NCI-H2107 treated with DMSO at 0.1 percent for 48 hours (cell line): ENCODE data around the gene CELA2B.
"Not testable (repeated sequence)": the region's sequence is repeated elsewhere in the genome, so short reads cannot be mapped to it uniquely, and the experiment has no call there.

Experiments used
- DNase-seq: peaks from one replicate; lab custom pipeline; 2025; ENCODE audit not compliant: unreplicated experiment; lab: John Stamatoyannopoulos, UW

CELA2B gene

DNA sequence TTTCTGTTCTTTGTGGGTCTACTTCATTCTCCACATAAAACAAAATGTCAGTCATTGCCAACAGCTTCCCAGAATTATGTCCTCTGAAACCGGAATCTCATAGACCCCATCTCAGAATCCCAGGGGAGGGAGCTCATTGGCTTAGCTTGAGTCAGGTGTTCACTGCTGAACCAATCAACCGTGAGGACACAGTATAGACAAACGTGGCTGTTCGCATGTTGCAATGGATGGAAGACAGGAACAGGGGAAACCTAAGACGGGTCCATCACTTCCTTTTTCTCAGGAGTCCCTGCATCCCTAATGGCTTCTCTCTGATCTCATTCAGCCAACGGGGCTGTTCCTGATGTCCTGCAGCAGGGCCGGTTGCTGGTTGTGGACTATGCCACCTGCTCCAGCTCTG lies 10.2 kb upstream of the CELA2B start:
- no peak for DNase-seq

DNA sequence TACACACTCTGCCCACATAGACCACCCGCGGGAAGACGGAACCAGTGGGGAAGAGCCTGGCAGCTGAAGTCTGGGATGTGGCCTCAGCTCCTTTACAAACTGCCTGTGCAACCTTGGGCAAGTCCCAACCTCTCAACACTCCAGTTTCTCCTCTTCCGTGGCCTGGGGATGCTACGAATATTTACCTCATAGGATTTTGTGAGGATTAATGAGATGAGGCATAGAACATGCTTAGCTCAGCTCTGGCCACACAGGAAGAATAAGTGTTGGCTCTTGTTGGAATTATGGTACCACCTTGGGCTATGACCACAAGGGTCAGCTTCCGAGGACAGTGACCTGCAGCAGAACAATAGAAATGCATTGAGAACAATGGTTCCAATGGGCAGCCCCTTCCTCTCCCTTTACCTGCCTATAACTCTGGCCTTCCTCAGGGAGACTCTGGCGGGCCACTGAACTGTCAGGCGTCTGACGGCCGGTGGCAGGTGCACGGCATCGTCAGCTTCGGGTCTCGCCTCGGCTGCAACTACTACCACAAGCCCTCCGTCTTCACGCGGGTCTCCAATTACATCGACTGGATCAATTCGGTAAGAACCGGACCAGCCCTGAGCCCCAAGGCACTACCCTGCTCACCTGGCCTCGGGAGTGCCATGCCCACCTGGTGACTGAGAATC lies 8.8 kb upstream of the CELA2B start:
- not testable (repeated sequence) for DNase-seq

DNA sequence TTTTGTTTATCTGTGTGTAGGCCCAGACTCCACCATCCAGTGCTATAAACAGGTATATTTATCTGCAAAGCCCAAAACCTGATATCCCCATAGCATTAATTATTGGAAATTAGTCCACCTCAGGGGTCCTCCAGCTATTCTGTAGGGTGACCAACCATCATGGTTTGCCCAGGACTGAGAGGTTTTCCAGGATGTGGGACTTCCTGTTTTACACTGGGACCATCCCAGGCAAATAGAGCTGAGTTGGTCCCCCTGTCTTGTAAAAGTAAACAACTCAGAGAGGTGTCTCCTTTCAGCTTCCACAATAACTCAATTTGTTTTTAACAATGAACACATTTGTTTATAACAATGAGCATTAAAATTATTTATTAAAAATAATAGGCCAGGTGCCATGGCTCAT lies 7.8 kb upstream of the CELA2B start:
- DNase-seq: no peak

DNA sequence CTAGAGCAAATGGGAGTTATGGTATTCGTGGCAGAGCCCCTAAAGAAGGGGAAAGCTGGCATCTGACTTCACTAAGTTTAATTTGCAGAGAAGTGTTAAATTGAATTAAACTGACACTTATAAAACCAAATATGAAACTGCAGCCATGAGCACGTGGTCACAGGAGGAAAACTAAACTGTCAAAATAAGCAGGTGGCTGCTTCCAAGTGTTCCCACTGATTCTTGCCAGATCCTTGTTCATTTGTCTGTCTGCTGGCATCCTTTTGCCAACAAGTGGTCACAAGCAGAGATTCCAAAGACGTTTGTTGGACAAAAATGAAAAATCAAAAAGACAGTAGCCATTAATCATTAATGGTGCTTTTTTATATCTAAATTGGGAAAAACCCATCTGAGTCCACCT lies 6.5 kb upstream of the CELA2B start:
- no peak for DNase-seq

DNA sequence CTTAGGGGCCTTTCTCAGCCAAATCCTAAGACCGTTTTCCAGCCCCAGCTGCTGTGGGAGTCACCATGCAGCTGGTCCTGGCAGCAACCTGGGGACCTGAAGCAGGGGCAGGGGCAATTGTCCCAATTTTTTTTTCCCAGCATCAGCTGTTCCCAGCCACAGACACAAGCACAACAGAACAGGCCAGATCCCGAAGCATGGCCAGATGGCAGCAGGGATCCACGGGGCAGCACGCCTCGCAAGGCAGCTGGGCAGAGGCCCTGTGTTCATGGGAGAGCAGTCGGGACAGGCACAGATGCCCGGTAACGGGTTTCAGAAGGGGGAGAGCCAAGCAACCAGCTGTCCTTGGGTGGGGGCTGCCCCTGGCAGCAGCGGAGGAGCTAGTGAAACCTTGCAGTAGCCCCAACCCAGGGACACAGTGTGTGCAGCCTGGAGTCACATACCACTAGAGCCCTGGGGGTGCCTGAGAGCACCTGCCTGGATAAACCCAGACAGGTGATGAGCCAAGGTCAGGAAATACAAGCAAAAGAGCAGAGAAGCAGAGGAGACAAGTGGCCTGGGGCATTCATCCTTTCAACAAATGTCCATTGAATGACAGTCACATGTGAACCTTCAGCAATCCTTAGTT lies 6.0 kb upstream of the CELA2B start:
- DNase-seq: not testable (repeated sequence)

DNA sequence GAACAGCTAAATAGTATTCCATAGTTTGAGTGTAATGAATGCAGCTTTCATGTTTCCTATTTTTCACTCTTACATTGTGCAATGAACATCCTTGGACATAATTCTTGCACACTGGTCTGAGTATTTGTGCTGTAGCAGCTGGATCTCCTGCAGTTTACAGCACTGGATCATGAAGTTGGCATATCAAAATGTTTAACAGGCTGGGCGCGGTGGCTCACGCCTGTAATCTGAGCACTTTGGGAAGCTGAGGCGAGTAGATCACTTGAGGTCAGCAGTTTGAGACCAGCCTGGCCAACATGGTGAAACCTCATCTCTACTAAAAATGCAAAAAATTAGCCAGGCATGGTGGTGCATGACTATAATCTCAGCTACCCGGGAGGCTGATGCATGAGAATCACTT lies 4.8 kb upstream of the CELA2B start:
- DNase-seq: not testable (repeated sequence)

DNA sequence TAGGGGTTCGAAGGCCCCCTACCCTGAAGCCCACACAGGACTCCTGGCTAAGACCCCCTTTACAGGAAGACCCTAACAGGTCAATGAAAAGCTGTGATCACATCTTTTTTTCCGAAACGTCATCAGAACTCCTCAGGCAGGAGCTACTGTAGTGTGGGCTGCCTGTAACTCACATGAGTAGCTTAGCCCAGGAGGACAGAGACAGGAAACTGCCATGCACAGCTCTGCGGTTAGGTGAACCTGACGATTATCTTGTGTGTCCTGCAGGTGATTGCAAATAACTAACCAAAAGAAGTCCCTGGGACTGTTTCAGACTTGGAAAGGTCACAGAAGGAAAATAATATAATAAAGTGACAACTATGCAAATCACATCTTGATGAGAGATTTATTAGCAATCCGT lies 4.2 kb upstream of the CELA2B start:
- DNase-seq: not testable (repeated sequence)

DNA sequence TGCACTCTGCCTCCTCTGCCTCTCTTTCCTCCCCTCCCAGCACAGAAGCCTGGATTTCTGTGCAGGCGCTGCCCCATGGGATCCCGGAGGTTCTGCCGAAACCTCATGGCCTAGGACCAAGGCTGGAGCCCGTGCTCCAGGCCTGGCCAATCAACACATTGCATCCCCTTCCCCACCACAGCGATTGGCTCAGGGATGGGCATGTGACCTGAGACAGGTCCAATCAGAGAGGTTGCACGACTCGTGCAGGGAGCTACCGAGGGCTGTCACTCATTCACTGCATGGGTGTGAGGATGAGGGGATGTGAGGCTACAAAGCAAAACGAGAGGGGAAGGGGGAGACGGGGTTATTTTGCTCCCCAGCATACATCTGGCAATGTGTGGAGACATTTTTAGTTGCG lies 3.3 kb upstream of the CELA2B start:
- DNase-seq: no peak

DNA sequence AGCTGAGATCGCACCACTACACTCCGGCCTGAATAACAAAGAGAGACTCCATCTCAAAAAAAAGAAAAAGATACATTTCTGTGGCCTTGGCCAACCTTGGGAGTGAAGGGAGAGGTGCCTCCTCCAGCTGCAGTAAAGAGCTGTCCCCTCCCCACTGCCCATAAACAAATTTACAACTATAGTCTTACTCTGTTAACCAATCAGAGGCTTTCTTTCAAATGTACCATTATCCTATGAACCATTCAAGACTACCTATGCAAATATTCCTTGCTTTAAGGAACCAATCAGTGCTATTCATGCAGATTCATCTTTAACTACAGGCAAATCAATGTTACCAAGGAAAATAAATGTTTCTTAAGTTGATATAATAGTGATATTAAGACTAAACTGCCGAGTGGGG lies 1.0 kb downstream of the CELA2B start:
- DNase-seq: no peak

DNA sequence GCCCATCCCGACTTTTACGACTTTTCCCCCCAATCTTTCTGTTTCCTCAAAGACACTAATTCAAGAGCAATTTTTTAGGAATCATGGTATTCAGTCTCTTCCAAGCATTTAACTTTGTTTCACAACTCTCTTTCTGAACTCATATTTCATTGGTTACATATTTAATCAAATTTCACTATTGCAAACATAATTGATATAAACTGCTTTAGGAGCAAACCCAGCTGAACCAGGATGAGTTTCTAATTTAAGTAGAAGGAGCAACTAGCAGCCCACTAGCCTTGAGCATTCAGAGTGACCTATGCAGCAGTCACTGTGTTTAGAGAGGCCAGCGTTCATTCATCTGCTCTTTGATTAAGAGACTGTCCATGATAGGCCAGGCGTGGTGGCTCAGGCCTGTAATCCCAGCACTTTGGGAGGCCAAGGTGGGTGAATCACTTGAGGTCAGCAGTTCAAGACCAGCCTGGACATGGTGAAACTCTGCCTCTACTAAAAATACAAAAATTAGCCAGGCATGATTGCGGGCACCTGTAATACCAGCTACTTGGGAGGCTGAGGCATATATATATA lies 1.8 kb downstream of the CELA2B start:
- no peak for DNase-seq

DNA sequence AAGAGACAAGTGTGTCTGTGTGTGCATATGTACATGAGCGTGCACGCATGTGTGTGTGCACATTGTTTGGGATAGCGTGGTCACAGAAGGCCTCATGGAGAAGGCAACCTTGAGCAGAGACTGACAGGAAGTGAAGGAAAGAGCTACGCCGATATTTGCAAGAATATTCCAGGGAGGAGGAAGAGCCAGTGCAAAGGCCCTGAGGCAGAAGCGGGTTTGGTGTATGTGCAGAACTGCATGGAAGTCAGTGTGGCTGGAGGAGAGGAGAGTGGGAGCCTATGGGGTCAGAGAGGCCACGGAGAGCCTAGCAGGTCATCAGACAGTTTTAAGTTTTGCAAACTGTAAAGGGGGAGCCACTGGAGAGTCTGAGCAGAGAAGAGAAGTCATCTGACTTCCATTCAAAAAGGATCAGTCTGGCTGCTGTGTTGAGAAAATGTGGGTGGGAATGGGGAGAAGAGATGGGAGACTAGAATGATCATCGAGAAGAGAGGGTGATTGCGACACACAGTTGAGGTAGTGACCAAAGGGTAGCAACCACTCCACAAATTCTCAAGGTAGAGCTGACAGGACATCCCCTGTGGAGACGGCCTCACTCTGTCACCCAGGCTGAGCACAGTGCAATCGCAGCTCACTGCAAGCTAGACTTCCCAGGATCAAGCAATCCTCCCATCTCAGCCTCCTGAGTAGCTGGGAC lies 3.9 kb downstream of the CELA2B start:
- DNase-seq: no peak

DNA sequence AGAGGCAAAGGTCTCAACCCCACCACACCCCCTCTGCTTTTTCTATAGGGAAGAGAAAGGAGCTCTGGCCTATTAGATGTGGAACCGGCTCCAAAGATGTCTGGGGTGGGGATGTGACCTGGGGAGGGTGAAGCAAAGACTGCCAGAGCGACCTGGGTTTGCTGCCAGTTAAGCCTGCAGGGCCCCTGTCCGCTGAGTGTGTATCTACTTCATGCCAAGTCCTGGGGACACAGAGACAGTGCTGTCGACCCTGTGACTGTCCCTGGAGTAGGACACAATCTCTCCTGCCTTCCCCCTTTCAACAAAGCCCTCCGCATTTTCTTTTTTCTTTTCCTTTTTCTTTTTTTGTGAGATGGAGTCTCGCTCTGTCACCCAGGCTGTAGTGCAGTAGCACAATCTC lies 6.6 kb downstream of the CELA2B start:
- not testable (repeated sequence) for DNase-seq

DNA sequence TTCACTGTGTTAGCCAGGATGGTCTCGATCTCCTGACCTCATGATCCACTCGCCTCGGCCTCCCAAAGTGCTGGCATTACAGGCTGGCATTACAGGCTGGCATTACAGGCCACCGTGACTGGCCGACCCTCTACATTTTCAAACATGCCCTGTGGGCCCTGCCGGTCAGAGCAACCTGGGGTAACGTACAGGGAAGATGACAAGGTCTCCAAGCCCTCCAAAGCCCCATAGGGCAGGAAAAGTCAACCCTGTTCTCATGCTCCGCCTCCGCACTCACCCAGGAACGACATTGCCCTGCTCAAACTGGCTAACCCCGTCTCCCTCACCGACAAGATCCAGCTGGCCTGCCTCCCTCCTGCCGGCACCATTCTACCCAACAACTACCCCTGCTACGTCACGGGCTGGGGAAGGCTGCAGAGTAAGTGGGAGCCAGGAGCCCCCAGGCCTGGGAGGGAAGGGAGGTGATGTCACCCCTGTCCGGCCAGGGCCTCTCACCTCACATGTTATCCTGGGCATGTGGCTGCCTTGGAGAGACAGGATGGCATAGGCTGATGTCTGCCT lies 7.2 kb downstream of the CELA2B start:
- DNase-seq: not testable (repeated sequence)

DNA sequence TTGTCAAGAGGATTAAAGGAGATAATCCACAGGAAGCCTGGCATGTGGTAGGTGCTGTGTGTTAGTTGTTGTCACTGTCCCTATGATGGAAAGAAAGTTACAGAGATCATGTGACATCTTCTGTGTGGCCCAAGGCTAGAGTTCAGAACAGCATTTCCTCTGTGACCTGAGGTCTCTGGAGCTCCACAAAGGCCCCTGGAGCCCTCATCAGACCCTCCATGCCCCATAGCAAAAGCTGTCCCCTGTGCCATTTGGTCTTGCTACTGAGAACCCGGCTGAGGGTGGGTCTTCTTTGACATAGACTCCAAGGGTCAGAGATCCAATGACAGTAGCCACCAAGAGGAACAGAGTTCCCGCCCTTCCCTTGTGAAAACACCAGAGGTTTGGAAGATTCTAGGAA lies 8.1 kb downstream of the CELA2B start:
- DNase-seq: no peak

DNA sequence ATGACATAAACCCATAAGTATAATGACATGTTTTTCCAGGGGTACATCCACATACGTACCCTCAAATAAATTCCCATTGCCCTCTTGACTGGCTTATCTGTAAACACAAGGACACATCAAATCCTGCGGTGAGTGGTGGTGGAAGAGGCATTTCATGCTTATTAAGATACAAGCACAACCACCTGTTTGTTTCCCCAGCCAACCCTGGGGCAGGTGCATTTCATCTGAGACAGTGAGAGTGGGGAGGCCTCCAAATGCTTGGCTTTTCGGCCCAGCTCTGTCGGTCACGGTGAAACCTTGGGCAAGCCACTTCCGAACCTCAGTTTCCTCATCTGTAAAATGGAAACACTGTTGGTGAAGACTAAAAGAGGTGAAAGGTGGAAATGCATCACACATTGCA lies 8.5 kb downstream of the CELA2B start:
- not testable (repeated sequence) for DNase-seq

DNA sequence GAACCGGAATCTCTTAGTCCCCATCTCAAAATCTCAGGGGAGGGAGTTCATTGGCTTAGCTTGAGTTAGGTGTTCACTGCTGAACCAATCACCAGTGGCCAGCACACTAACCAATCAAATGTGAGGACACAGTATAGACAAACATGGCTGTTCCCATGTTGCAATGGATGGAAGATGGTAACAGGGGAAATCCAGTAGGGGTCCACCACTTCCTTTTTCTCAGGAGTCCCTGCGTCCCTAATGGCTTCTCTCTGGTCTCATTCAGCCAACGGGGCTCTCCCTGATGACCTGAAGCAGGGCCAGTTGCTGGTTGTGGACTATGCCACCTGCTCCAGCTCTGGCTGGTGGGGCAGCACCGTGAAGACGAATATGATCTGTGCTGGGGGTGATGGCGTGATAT lies 9.7 kb downstream of the CELA2B start:
- no peak for DNase-seq

DNA sequence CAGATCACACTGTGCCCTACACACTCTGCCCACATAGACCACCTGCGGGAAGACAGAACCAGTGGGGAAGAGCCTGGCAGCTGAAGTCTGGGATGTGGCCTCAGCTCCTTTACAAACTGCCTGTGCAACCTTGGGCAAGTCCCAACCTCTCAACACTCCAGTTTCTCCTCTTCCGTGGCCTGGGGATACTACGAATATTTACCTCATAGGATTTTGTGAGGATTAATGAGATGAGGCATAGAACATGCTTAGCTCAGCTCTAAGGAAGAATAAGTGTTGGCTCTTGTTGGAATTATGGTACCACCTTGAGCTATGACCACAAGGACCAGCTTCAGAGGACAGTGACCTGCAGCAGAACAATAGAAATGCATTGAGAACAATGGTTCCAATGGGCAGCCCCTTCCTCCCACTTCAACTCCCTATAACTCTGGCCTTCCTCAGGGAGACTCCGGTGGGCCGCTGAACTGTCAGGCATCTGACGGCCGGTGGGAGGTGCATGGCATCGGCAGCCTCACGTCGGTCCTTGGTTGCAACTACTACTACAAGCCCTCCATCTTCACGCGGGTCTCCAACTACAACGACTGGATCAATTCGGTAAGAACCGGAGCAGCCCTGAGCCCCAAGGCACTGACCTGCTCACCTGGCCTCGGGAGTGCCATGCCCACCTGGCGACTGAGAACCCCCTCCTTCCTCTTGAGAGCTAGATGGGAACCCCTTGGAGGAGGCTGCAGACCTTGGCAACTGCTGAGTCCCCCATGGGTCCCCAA lies 11.1 kb downstream of the CELA2B start:
- DNase-seq: not testable (repeated sequence)

DNA sequence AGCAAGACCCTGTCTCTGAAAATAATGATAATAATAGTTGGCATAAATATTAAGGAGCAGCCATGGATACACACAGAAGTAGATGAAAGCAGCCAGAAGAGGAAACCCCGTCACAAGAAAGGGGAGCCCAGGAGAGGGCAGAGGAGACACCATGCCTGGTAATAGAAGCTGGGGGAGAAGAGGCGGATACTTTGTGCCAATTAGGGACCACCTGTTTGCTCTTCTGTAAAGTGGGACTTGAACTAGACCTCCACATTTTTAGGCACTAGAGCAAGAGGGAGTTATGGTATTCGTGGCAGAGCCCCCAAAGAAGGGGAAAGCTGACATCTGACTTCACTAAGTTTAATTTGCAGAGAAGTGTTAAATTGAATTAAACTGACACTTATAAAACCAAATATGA lies 12.5 kb downstream of the CELA2B start:
- no peak for DNase-seq

DNA sequence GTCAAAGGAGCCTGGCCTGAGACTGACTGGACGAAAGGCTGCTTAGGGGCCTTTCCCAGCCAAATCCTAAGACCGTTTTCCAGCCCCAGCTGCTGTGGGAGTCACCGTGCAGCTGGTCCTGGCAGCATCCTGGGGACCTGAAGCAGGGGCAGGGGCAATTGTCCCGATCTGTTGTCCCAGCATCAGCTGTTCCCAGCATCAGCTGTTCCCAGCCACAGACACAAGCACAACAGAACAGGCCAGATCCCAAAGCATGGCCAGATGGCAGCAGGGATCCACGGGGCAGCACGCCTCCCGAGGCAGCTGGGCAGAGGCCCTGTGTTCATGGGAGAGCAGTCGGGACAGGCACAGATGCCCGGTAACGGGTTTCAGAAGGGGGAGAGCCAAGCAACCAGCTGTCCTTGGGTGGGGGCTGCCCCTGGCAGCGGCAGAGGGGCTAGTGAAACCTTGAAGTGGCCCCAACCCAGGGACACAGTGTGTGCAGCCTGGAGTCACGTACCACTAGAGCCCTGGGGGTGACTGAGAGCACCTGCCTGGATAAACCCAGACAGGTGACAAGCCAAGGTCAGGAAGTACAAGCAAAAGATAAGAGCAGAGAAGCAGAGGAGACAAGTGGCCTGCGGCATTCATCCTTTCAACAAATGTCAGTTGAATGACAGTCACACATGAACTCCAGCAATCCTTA lies 13.3 kb downstream of the CELA2B start:
- peak; percentile 90 for DNase-seq

DNA sequence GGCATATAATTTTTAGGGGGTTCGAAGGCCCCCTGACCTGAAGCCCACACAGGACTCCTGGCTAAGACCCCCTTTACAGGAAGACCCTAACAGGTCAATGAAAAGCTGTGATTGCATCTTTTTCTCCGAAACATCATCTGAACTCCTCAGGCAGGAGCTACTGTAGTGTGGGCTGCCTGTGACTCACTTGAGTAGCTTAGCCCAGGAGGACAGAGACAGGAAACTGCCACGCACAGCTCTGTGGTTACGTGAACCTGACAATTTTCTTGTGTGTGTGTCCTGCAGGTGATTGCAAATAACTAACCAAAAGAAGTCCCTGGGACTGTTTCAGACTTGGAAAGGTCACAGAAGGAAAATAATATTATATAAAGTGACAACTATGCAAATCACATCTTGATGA lies 15.1 kb downstream of the CELA2B start:
- not testable (repeated sequence) for DNase-seq
